Activated T-helper 1 cell treated with anti-CD3 and anti-CD28 coated beads, Interleukin-12 subunit alpha, Interleukin-12 subunit beta, Interleukin-2, Interleukin-4 antibody, amounts not matched to agents 30 ng/mL and 10 ng/mL and 1 ng/mL, durations not matched to agents 14 hours and 24 hours and 36 hours (primary cell): ENCODE results near the gene RHOV. TPM values are rescaled to one million over a fixed set of nuclear protein-coding genes. Genes with fewer than 3 reads are reported as not detected.
"Not testable (repeated sequence)": the region's sequence is repeated elsewhere in the genome, so short reads cannot be mapped to it uniquely, and the experiment has no call there.

Experiments used
- DNase-seq: peaks from one replicate; pipeline ENCODE4 v3.0.0; 2021; ENCODE audit warnings: low spot score
- H3K27ac Mint-ChIP-seq: one replicate; pipeline ENCODE4 v1.8.0; 2021; ENCODE audit warnings: mild to moderate bottlenecking, mixed read lengths
- H3K27me3 Mint-ChIP-seq: one replicate; pipeline ENCODE4 v1.8.0; 2022; ENCODE audit warnings: mild to moderate bottlenecking, moderate library complexity, mixed read lengths; ENCODE audit not compliant: insufficient read depth
- H3K36me3 Mint-ChIP-seq: one replicate; pipeline ENCODE4 v1.8.0; 2021; ENCODE audit warnings: low read depth, mixed read lengths
- H3K4me1 Mint-ChIP-seq: one replicate; pipeline ENCODE4 v1.8.0; 2021; ENCODE audit warnings: low read depth, mixed read lengths
- H3K4me3 Mint-ChIP-seq: one replicate; pipeline ENCODE4 v1.8.0; 2021; ENCODE audit warnings: mild to moderate bottlenecking, moderate library complexity, mixed read lengths
- H3K9me3 Mint-ChIP-seq: one replicate; pipeline ENCODE4 v1.8.0; 2021; ENCODE audit warnings: mixed read lengths
- intact Hi-C: fragments of 100-400 bp; cut with micrococcal nuclease; formaldehyde crosslinking; loops from one replicate; pipeline ENCODE4 v1.15.1; 2024
- total RNA-seq: library from RNA; stranded (reverse); gene quantifications from 2 replicates; pipeline ENCODE4 v1.2.3, GENCODE V29; 2022

Gene RHOV
- total RNA-seq, 1 donor from 2014 or later: 1.3 TPM

- intact Hi-C loops: loop anchor here (1.0 to 2.0 kb wide), 3 partner anchors 7 to 20 kb away; partner anchors contain the start of gene VPS18
- H3K36me3 Mint-ChIP-seq: no peaks in the 10 kb centered on the region
- no peaks in the 10 kb centered on the region for H3K9me3 Mint-ChIP-seq
- peak; percentile 51 for DNase-seq
- peak overlapping the region; percentile 16 for H3K4me3 Mint-ChIP-seq
- peaks cover 2% of the 10 kb centered on the region for H3K27me3 Mint-ChIP-seq
- H3K27ac Mint-ChIP-seq: peak overlapping the region; percentile 24
- H3K4me1 Mint-ChIP-seq: peaks cover 21% of the 10 kb centered on the region
Measured at GRCh38 chr15:40878785-40879184, 4.8 kb upstream of the RHOV start.

GRCh38 chr15:40877694-40878093, 3.7 kb upstream of the RHOV start:
- peaks cover 2% of the 10 kb centered on the region for H3K27me3 Mint-ChIP-seq
- no peak for DNase-seq
- H3K4me1 Mint-ChIP-seq: peaks cover 22% of the 10 kb centered on the region
- H3K36me3 Mint-ChIP-seq: no peaks in the 10 kb centered on the region
- no peak overlapping the region for H3K4me3 Mint-ChIP-seq
- no peaks in the 10 kb centered on the region for H3K9me3 Mint-ChIP-seq
- no peak overlapping the region for H3K27ac Mint-ChIP-seq
- intact Hi-C loops: loop anchor here (2.0 kb wide), 2 partner anchors 17 to 19 kb away; partner anchors contain the start of gene VPS18

- Mint-ChIP-seq H3K27ac (no peak overlapping the region), H3K4me1 (peaks cover 37% of the 10 kb centered on the region), H3K27me3 (peaks cover 7% of the 10 kb centered on the region), H3K9me3 (no peaks in the 10 kb centered on the region), H3K4me3 (no peak overlapping the region), H3K36me3 (no peaks in the 10 kb centered on the region)
- intact Hi-C loops: no loop called here
- no peak for DNase-seq
Measured at GRCh38 chr15:40875991-40876730, 2.1 kb upstream of the RHOV start.

GRCh38 chr15:40872791-40873693, 992 bp downstream of the RHOV start:
- no peak overlapping the region for H3K27ac Mint-ChIP-seq
- no peak for DNase-seq
- intact Hi-C loops: no loop called here
- no peaks in the 10 kb centered on the region for H3K36me3 Mint-ChIP-seq
- peak overlapping the region; percentile 77 for H3K4me3 Mint-ChIP-seq
- no peaks in the 10 kb centered on the region for H3K9me3 Mint-ChIP-seq
- peaks cover 29% of the 10 kb centered on the region for H3K4me1 Mint-ChIP-seq
- peaks cover 7% of the 10 kb centered on the region for H3K27me3 Mint-ChIP-seq

- DNase-seq: no peak
- Mint-ChIP-seq H3K36me3 (no peaks in the 10 kb centered on the region), H3K27ac (peak overlapping the region; percentile 29), H3K27me3 (peaks cover 7% of the 10 kb centered on the region), H3K9me3 (no peaks in the 10 kb centered on the region), H3K4me1 (peaks cover 29% of the 10 kb centered on the region), H3K4me3 (peak overlapping the region; percentile 68)
- intact Hi-C loops: loop anchor here (1.0 kb wide), 1 partner anchor 7 kb away; no protein-coding TSS in a partner anchor
Measured at GRCh38 chr15:40871749-40872617, 2.1 kb downstream of the RHOV start.

- Mint-ChIP-seq H3K36me3 (no peaks in the 10 kb centered on the region), H3K4me1 (peaks cover 29% of the 10 kb centered on the region), H3K27ac (no peak overlapping the region), H3K9me3 (no peaks in the 10 kb centered on the region), H3K4me3 (no peak overlapping the region), H3K27me3 (peaks cover 11% of the 10 kb centered on the region)
- intact Hi-C loops: loop anchor here (1.0 kb wide), 1 partner anchor 9 kb away; no protein-coding TSS in a partner anchor
- no peak for DNase-seq
Measured at GRCh38 chr15:40870716-40871115, 3.3 kb downstream of the RHOV start.

- no peak overlapping the region for H3K4me3 Mint-ChIP-seq
- no peaks in the 10 kb centered on the region for H3K9me3 Mint-ChIP-seq
- peaks cover 29% of the 10 kb centered on the region for H3K4me1 Mint-ChIP-seq
- no peak overlapping the region for H3K27ac Mint-ChIP-seq
- no peaks in the 10 kb centered on the region for H3K36me3 Mint-ChIP-seq
- intact Hi-C loops: no loop called here
- no peak for DNase-seq
- H3K27me3 Mint-ChIP-seq: peaks cover 11% of the 10 kb centered on the region
Measured at GRCh38 chr15:40869686-40870085, 4.3 kb downstream of the RHOV start.

GRCh38 chr15:40867199-40867598, 6.8 kb downstream of the RHOV start:
- Mint-ChIP-seq H3K27ac (no peak overlapping the region), H3K9me3 (no peaks in the 10 kb centered on the region), H3K4me3 (no peak overlapping the region), H3K27me3 (peaks cover 7% of the 10 kb centered on the region), H3K4me1 (peaks cover 17% of the 10 kb centered on the region), H3K36me3 (no peaks in the 10 kb centered on the region)
- intact Hi-C loops: no loop called here
- DNase-seq: no peak

GRCh38 chr15:40863660-40864270, 10.3 kb downstream of the RHOV start:
- H3K27ac Mint-ChIP-seq: no peak overlapping the region
- no peak for DNase-seq
- no peak overlapping the region for H3K4me3 Mint-ChIP-seq
- no peaks in the 10 kb centered on the region for H3K36me3 Mint-ChIP-seq
- intact Hi-C loops: no loop called here
- H3K9me3 Mint-ChIP-seq: no peaks in the 10 kb centered on the region
- peaks cover 7% of the 10 kb centered on the region for H3K4me1 Mint-ChIP-seq
- H3K27me3 Mint-ChIP-seq: peaks cover 4% of the 10 kb centered on the region

GRCh38 chr15:40861147-40861546, 12.9 kb downstream of the RHOV start:
- H3K4me3 Mint-ChIP-seq, H3K9me3 Mint-ChIP-seq, H3K36me3 Mint-ChIP-seq, DNase-seq, intact Hi-C loops, H3K27ac Mint-ChIP-seq, H3K27me3 Mint-ChIP-seq: not testable (repeated sequence)
- H3K4me1 Mint-ChIP-seq: peaks cover 18% of the 10 kb centered on the region

GRCh38 chr15:40859206-40859851, 14.7 kb downstream of the RHOV start:
- Mint-ChIP-seq H3K4me3 (no peak overlapping the region), H3K27me3 (no peaks in the 10 kb centered on the region), H3K27ac (no peak overlapping the region), H3K4me1 (peaks cover 18% of the 10 kb centered on the region), H3K9me3 (no peaks in the 10 kb centered on the region), H3K36me3 (no peaks in the 10 kb centered on the region)
- intact Hi-C loops: loop anchor here (2.0 to 5.0 kb wide), 3 partner anchors 19 to 328 kb away; partner anchors contain the start of genes DNAJC17 and ZFYVE19
- peak; percentile 77 for DNase-seq
